Progenitor cell of endocrine pancreas (in vitro differentiated cells): ENCODE results near the gene HOXB1. TPM values are rescaled to one million over a fixed set of nuclear protein-coding genes. Genes with fewer than 3 reads are reported as not detected.

ENCODE experiments used
- DNase-seq: peaks from one replicate; pipeline ENCODE4 v3.0.0; 2021; ENCODE audit warnings: low spot score; ENCODE audit not compliant: unreplicated experiment
- H3K27ac Mint-ChIP-seq: 2 replicates; pipeline ENCODE4 v1.8.0; 2021; ENCODE audit warnings: mild to moderate bottlenecking, moderate library complexity, mixed read lengths
- H3K27me3 Mint-ChIP-seq: 2 replicates; pipeline ENCODE4 v1.8.0; 2021; ENCODE audit warnings: mixed read lengths
- H3K36me3 Mint-ChIP-seq: 2 replicates; pipeline ENCODE4 v1.8.0; 2022; ENCODE audit warnings: mixed read lengths; ENCODE audit not compliant: insufficient read depth
- H3K4me1 Mint-ChIP-seq: 2 replicates; pipeline ENCODE4 v1.8.0; 2021; ENCODE audit warnings: low read depth, mixed read lengths
- H3K4me3 Mint-ChIP-seq: 2 replicates; pipeline ENCODE4 v1.8.0; 2021; ENCODE audit warnings: low read depth, mild to moderate bottlenecking, moderate library complexity, mixed read lengths
- H3K9me3 Mint-ChIP-seq: 2 replicates; pipeline ENCODE4 v1.8.0; 2021; ENCODE audit warnings: low read depth, mixed read lengths
- CTCF ChIP-seq: fragments of 200-600 bp; sonication (generic); IDR thresholded peaks from one replicate; pipeline ENCODE4 v1.5.0; 2021; ENCODE audit warnings: antibody characterized with exemption, mild to moderate bottlenecking; ENCODE audit not compliant: unreplicated experiment
- total RNA-seq: library from RNA; stranded (reverse); gene quantifications from 2 replicates; pipeline ENCODE4 v1.2.1, GENCODE V29; 2021

The HOXB1 gene
- total RNA-seq, 1 donor from 2014 or later = 0.96 TPM

GRCh38 chr17:48497103-48497502, 33.7 kb downstream of the HOXB1 start:
- peaks cover 13% of the 10 kb centered on the region for H3K4me1 Mint-ChIP-seq
- no peaks in the 10 kb centered on the region for H3K9me3 Mint-ChIP-seq
- no peak overlapping the region for H3K4me3 Mint-ChIP-seq
- no peak overlapping the region for H3K27ac Mint-ChIP-seq
- H3K27me3 Mint-ChIP-seq = peaks cover 76% of the 10 kb centered on the region
- no peak for TF ChIP-seq CTCF
- no peaks in the 10 kb centered on the region for H3K36me3 Mint-ChIP-seq
- DNase-seq = no peak

- no peak for TF ChIP-seq CTCF
- no peak for DNase-seq
- H3K36me3 Mint-ChIP-seq = no peaks in the 10 kb centered on the region
- no peak overlapping the region for H3K4me3 Mint-ChIP-seq
- H3K27me3 Mint-ChIP-seq = peaks cover 61% of the 10 kb centered on the region
- H3K9me3 Mint-ChIP-seq = no peaks in the 10 kb centered on the region
- H3K4me1 Mint-ChIP-seq = peaks cover 22% of the 10 kb centered on the region
- H3K27ac Mint-ChIP-seq = no peak overlapping the region
Measured at GRCh38 chr17:48494335-48494734, 36.5 kb downstream of the HOXB1 start.

- peak; percentile 45 for DNase-seq
- no peak overlapping the region for H3K27ac Mint-ChIP-seq
- H3K9me3 Mint-ChIP-seq = no peaks in the 10 kb centered on the region
- peak; percentile 81 for TF ChIP-seq CTCF
- H3K4me1 Mint-ChIP-seq = peaks cover 16% of the 10 kb centered on the region
- H3K27me3 Mint-ChIP-seq = peaks cover 46% of the 10 kb centered on the region
- H3K4me3 Mint-ChIP-seq = peak overlapping the region; percentile 16
- H3K36me3 Mint-ChIP-seq = no peaks in the 10 kb centered on the region
Measured at GRCh38 chr17:48492401-48493298, 38.2 kb downstream of the HOXB1 start.

GRCh38 chr17:48491527-48492273, 39.1 kb downstream of the HOXB1 start:
- Mint-ChIP-seq H3K27me3 (peaks cover 49% of the 10 kb centered on the region), H3K36me3 (no peaks in the 10 kb centered on the region), H3K9me3 (no peaks in the 10 kb centered on the region), H3K27ac (no peak overlapping the region), H3K4me1 (peaks cover 14% of the 10 kb centered on the region), H3K4me3 (no peak overlapping the region)
- TF ChIP-seq CTCF = no peak
- no peak for DNase-seq

- Mint-ChIP-seq H3K27me3 (peaks cover 44% of the 10 kb centered on the region), H3K9me3 (no peaks in the 10 kb centered on the region), H3K36me3 (no peaks in the 10 kb centered on the region), H3K4me1 (peaks cover 14% of the 10 kb centered on the region), H3K27ac (peak overlapping the region; percentile 56), H3K4me3 (no peak overlapping the region)
- DNase-seq = no peak
- no peak for TF ChIP-seq CTCF
Measured at GRCh38 chr17:48490451-48490892, 40.3 kb downstream of the HOXB1 start.
